MM.1S (cell line): ENCODE results near the gene KCNQ4.

Source experiments
- EZH2 ChIP-seq: fragments of 300-600 bp; sonication (generic); optimal IDR thresholded peaks from 2 replicates; pipeline ENCODE3; 2017; ENCODE audit warnings: low read depth, mild to moderate bottlenecking, antibody characterized with exemption, low read length, mixed read lengths
- EZH2phosphoT487 ChIP-seq: fragments of 300-600 bp; sonication (generic); IDR thresholded peaks from 2 replicates; pipeline ENCODE4 v1.6.1; 2018; ENCODE audit warnings: antibody characterized with exemption, low read length
- TF ChIP-seq, protein P1 (sequence below): fragments of 300-600 bp; sonication (generic); IDR thresholded peaks from 2 replicates; pipeline ENCODE4 v1.5.1; 2016; ENCODE audit warnings: antibody characterized with exemption, low read length, mixed read lengths

DNA sequence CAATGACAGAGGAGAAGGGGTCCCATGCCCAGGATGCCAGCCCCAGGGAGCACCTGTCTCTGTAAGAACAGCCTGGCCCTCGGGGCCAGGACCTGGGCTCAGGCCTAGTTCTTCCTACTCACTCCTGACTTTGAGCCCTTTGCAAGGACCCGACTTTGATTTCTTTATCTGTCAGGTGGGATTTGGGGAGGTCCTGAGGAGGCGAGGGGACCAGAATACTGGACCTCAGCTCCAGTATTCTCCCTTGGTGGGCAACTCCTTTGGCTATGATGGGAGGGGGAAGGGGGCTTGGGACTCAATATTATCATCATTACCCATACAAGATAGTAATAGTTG, 18.1 kb downstream of the KCNQ4 start:
- TF ChIP-seq, protein P1, sequence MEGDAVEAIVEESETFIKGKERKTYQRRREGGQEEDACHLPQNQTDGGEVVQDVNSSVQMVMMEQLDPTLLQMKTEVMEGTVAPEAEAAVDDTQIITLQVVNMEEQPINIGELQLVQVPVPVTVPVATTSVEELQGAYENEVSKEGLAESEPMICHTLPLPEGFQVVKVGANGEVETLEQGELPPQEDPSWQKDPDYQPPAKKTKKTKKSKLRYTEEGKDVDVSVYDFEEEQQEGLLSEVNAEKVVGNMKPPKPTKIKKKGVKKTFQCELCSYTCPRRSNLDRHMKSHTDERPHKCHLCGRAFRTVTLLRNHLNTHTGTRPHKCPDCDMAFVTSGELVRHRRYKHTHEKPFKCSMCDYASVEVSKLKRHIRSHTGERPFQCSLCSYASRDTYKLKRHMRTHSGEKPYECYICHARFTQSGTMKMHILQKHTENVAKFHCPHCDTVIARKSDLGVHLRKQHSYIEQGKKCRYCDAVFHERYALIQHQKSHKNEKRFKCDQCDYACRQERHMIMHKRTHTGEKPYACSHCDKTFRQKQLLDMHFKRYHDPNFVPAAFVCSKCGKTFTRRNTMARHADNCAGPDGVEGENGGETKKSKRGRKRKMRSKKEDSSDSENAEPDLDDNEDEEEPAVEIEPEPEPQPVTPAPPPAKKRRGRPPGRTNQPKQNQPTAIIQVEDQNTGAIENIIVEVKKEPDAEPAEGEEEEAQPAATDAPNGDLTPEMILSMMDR = no peak
- TF ChIP-seq EZH2phosphoT487 = no peak
- TF ChIP-seq EZH2 = no peak
